Epithelial cell of esophagus (primary cell): ENCODE measurements around the gene FRMPD2.

Source experiments
- DNase-seq: peaks from one replicate; pipeline ENCODE4 v3.0.0; 2010; ENCODE audit warnings: low read depth
- H3K4me3 ChIP-seq: 2 replicates; pipeline ENCODE4 v1.5.1; 2011; ENCODE audit warnings: mild to moderate bottlenecking, low read length, control low read depth
- TF ChIP-seq, protein P1 (sequence below): IDR thresholded peaks from 2 replicates; pipeline ENCODE4 v1.5.1; 2011; ENCODE audit warnings: low read depth, mild to moderate bottlenecking, low read length, control low read depth, inconsistent platforms; ENCODE audit not compliant: insufficient read depth; ENCODE audit errors: missing control alignments

The FRMPD2 gene

DNA sequence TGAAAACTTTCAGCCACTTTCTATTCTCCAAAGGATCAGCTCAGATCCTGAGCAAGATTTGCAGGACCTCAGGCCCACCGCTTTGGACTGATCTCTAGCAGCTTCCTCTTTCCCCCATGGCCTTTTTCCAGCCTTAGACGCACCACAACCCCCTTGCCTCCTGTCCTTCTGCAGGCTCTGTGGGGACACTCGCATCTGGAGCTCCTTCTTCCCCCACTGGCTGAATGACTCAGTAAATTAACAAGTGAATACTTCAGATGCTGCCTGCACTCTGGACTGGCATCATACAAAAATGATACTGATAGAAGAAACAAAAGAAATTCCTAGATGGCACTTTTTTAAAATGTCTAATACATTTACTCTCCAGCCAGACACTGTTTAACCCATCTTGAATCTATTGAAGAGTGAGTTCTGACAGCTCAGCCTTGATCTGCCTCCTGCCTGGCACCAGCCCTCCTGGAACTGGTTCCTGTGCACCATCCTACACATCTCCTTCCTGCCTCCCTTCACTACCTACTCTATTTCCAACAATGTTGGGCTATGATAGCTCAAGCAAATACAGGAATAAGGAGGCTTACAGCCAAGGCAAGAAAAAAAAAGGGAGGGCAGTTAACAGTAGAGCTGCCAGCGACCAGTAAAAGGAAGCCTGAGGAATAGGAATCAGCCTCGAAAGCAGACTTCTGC lies 3.3 kb downstream of the FRMPD2 start:
- no peak overlapping the region for H3K4me3 ChIP-seq
- TF ChIP-seq, protein P1, sequence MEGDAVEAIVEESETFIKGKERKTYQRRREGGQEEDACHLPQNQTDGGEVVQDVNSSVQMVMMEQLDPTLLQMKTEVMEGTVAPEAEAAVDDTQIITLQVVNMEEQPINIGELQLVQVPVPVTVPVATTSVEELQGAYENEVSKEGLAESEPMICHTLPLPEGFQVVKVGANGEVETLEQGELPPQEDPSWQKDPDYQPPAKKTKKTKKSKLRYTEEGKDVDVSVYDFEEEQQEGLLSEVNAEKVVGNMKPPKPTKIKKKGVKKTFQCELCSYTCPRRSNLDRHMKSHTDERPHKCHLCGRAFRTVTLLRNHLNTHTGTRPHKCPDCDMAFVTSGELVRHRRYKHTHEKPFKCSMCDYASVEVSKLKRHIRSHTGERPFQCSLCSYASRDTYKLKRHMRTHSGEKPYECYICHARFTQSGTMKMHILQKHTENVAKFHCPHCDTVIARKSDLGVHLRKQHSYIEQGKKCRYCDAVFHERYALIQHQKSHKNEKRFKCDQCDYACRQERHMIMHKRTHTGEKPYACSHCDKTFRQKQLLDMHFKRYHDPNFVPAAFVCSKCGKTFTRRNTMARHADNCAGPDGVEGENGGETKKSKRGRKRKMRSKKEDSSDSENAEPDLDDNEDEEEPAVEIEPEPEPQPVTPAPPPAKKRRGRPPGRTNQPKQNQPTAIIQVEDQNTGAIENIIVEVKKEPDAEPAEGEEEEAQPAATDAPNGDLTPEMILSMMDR = no peak
- no peak for DNase-seq

DNA sequence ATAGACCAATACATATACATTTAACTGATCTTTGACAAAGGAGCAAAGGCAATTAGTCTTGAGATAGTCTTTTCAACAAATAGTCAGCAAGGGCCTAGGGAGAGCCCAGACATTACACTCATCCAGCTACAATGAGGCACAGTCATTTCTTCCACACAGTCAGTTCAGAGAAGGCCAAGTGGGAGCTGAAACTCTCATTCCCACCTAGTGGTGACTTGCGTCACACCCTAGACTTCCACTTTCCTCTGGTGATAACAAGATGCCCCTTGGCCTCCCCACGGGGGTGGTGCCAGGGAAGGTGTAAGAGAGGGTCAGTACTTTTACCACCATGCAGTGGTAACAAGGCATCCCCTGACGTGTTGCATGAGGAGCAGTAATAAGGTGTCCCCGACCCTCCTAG lies 8.0 kb downstream of the FRMPD2 start:
- TF ChIP-seq, protein P1 = no peak
- no peak for DNase-seq

DNA sequence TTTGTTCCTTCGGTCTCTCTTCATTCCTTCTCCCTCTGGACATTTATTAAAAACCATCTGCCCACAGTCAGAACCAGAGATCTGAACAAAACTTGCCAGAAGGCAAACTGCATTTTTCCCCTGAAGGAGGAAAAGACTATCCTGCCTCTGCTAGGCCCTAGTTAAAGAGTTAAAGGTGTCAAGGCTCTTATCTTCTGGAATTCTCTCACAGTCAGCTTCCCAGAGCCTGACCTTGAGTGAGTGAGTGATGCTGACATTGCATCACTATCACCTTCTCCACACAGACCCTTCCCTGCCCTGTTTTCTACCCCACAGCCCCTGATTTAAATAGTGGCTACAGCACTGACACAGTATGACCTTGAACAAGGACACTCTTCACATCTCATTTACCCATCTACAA lies 16.4 kb downstream of the FRMPD2 start:
- DNase-seq = no peak
- H3K4me3 ChIP-seq = no peak overlapping the region
- TF ChIP-seq, protein P1 = no peak

More for the DNA sequence above, 8.0 kb downstream of the FRMPD2 start:
- H3K4me3 ChIP-seq = no peak overlapping the region

DNA sequence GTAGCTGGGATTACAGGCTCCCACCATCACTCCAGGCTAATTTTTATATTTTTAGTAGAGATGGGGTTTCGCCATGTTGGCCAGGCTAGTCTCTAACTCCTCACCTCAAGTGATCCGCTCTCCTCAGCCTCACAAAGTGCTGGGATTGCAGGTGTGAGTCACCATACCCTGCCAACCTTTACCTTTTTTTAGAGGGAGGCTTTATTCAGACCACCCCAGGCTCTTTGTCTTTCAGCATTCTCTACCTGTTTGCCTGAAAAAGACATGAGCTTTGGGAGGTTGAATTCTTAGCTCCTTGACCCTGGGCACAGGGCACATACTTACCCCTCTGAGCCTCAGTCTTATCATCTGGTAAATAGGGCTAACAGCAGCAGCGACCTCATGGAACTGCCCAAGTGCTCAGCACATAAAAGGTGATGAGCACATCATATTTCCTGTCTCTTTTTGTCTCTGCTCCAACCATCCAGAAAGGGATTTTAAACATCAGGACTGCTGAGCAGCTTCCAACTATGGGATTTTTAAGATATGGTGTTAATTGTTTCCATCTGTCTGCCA lies 17.0 kb downstream of the FRMPD2 start:
- no peak for DNase-seq
- no peak overlapping the region for H3K4me3 ChIP-seq
- TF ChIP-seq, protein P1 = no peak

DNA sequence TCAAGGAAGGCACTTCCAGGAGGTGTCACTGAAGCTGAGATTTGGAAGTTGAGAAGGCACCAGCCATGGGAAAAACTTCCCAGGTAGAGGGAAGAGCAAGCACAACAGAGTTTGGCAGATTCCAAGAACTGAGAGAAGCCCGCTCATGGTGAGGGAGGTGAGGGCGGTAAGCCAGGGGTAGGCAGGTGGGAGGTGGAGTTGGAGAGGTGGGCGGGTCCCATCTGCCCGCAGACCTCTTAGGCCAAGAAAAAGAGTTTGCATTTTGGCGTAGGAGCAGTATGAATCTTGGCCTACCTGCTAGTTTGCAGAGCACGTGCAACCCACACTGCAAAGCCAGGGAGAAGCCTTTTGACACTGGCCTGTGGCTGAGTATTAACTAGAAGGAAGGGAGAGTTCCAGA lies 18.8 kb downstream of the FRMPD2 start:
- H3K4me3 ChIP-seq = no peak overlapping the region
- no peak for DNase-seq
- TF ChIP-seq, protein P1 = no peak

DNA sequence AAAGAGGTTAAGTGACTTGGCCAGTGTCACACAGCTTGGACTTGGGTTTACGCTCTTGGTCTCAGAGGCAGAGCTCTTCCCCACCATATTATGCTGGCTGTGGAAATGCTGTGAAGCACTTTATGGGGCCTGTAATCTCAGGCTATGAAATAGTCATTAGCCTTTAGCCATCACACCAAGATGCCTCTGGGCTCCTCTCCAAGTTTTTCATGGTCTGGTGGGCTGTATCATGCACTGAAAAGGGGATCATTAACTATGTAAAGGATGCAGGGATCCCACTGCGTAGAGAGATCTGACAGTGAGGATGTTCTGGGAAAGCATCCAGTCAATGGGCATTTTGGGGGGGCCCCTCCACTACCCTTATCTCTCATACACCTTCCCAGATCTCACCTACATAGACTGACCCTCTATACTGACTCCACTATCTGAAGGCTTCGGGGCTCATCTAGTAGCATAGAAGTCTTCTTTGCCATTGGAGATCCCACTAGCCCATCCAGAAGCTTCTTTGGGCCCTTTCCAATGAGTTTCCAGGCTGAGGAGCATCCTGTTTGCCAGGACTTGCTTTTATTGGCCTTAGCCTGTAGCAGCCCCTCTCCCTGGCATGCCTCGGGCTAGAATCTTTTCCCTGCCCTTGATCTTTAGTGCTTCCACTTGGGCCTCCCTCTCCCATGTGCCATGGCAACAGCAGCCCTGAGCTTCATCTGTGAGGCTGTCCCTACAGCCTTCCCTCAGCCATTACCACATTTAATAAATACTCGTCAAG lies 19.6 kb downstream of the FRMPD2 start:
- DNase-seq = no peak
- H3K4me3 ChIP-seq = no peak overlapping the region
- TF ChIP-seq, protein P1 = no peak
